HG02571 (cell line): ENCODE results near the gene OR1J1.

Experiments used
- ATAC-seq: cut with Tn5 transposase; IDR thresholded peaks from one replicate; pipeline ENCODE4 v1.9.1; 2021; ENCODE audit warnings: mild to moderate bottlenecking, moderate library complexity; ENCODE audit not compliant: unreplicated experiment

The OR1J1 gene, protein sequence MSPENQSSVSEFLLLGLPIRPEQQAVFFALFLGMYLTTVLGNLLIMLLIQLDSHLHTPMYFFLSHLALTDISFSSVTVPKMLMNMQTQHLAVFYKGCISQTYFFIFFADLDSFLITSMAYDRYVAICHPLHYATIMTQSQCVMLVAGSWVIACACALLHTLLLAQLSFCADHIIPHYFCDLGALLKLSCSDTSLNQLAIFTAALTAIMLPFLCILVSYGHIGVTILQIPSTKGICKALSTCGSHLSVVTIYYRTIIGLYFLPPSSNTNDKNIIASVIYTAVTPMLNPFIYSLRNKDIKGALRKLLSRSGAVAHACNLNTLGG

DNA sequence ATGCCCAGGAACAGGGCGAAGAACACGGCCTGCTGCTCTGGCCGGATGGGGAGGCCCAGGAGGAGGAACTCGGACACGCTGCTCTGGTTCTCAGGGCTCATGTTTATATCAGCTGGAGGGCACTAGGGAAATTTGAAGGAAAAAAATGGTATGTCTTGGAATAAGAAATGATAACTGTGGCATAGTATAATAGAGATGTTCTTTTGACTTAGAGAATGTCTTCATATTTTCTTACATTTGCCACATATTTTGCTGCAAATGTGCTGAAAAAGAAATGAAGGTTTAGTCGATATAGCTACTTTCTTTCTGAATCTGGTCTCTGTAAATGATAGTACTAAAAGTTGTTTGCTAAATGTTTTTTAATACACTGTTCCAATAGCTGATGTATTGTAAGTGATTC, at the start of gene OR1J1:
TSS of gene OR1J1 (minus strand) at position 101 of the 400 bp plus-strand sequence. CDS start at position 101, 0 bp downstream.
- ATAC-seq, result no peak

DNA sequence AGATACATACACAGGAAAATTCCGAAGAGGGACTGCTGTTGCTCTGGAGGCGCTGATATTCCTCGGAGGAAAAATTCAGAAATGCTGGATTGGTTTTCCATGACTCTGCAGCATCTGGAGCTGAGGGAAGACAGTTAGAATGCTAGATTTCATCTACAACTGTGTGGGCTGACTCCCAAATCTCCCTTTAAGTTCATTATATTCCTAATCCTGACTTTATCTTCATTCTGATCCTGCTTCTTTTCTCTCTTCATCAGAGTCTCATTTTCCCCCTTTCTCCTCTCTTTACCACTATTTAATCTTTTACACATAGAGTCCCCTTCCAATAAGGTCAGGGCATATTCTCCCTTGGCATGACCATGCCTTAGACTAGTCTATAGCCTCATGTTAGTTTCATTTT, 49.5 kb upstream of the OR1J1 start, which contains the start of gene OR1N1:
TSS of gene OR1N1 (minus strand) at position 101 of the 400 bp plus-strand sequence. CDS start at position 101, 0 bp downstream.
- no peak for ATAC-seq

DNA sequence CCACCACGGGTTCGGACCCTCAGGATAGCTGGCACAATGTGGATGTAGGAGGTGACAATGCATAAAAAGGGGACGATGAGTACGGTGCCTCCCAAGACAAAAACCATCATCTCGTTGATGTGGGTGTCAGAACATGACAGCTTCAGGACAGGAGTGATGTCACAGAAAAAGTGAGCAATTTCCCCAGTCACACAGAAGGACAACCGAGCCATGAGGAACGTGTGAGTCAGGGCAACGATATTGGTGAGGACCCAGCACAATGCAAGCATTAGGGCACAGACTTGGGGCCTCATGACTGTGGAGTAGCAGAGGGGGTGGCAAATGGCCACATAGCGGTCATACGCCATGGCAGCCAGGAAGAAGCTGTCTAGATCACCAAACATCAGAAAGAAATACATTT, 48.9 kb upstream of the OR1J1 start:
- ATAC-seq, result no peak

DNA sequence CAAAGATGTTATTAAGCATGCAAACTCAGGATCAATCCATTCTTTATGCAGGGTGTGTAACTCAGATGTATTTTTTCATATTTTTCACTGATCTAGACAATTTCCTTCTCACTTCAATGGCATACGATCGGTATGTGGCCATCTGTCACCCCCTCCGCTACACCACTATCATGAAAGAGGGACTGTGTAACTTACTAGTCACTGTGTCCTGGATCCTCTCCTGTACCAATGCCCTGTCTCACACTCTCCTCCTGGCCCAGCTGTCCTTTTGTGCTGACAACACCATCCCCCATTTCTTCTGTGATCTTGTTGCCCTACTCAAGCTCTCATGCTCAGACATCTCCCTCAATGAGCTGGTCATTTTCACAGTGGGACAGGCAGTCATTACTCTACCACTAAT, 41.6 kb upstream of the OR1J1 start:
- no peak for ATAC-seq

DNA sequence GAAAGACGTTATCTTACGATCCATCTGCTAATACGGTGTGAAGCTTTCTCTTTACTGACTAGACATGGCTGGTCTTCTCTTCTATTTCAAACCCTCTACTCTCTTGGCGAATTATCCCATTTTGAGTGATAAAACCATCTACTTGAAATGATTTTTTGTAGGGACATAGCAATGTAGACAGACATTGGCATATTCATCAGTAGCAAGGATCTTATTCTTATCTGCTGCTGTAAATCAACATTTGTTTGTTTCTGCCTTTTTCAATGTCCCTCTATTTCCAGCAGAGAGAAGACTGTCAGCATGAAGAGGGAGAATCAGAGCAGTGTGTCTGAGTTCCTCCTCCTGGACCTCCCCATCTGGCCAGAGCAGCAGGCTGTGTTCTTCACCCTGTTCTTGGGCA, 41.1 kb upstream of the OR1J1 start, which contains the start of gene OR1J4:
TSS of gene OR1J4 (plus strand) at position 301 of the 400 bp plus-strand sequence. CDS start at position 301, 0 bp downstream.
- ATAC-seq, result no peak

DNA sequence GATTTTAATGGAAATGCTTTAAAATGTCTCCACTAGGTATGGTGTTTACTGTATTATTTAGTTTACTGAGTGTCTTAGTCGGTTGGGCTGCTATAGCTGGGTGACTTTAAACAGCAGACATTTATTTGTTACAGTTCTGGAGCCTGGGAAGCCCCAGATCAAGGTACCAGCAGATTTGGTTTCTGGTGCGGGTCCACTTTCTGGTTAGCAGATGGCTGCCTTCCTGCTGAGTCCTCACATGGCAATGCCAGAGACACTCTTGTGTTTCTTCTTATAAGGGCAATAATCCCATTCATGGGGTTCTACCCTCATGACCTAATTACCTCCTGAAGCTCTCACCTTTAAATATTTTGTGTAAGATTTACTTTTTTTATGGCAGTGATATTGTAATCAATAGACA, 40.5 kb upstream of the OR1J1 start:
- ATAC-seq, result no peak

DNA sequence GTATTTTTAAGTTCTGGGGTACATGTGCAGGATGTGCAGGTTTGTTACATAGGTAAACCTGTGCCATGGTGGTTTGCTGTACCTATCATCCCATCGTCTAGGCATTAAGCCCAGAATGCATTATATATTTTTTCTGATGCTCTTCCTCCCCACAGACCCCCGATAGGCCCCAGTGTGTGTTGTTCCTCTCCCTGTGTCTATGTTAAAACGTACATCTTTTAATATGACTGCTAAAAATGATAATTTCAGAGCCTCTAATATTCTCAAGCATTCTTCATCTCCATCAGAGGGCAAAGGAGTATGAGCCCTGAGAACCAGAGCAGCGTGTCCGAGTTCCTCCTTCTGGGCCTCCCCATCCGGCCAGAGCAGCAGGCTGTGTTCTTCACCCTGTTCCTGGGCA, 32.8 kb upstream of the OR1J1 start, which contains the start of gene OR1J2:
TSS of gene OR1J2 (plus strand) at position 301 of the 400 bp plus-strand sequence. CDS start at position 301, 0 bp downstream.
- ATAC-seq, result no peak

DNA sequence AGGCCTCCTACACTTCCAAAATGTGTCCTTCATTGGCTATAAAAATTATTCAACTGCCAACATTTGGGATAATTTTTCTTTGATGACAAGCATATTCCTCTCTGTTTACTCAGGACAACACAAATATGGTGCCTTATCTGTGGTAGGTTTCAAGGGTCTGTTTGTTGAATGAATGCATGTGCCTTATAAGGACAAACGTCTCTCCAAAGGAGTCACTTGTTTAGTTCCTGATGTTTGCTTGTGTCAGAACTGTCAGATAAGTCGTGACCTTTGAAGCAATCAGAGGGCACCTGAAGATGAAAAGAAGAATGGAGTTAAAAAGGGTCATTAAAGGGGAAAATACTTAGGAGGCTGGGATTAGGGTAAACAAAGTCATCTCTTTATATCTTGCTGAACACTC, 29.2 kb upstream of the OR1J1 start:
- no peak for ATAC-seq

DNA sequence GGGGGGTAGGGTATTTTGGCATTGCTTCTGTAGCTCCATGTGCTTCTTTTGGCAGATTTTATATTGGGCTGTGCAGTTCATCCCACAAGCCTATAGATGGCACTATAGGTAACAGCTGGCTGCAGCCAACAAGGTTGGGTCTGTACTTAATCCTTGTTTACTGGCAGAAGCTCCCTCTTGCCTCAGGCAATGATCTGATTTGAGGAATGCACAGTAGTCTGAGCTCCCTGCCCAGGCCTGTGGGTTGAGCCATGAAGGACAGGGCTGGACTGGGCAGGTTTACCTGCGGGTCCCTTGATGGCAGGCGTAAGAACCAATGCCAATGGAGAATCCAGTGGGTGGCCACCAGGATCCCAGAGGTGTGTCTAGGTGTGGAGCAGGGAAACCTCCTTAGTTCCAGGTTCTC, 21.2 kb upstream of the OR1J1 start:
- ATAC-seq, result no peak

DNA sequence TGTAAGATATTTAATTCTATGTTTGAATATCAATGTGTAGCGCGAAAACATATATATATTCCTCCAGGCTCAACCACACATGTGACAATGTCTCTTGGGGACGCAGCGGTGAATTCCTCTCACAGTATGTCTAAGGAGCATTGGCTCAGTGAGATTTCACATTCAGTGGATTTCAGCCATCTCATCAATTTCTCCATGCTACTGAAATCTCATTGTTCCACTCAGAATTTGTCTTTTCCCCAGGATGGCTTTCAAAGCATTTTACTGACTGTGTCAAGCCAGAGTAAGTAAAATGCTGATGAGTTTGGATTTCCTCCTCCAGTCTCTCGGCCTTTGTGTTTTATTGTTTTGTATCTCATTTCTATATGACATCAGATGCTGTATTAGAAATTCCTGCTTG, 1.3 kb upstream of the OR1J1 start:
- ATAC-seq, result no peak

DNA sequence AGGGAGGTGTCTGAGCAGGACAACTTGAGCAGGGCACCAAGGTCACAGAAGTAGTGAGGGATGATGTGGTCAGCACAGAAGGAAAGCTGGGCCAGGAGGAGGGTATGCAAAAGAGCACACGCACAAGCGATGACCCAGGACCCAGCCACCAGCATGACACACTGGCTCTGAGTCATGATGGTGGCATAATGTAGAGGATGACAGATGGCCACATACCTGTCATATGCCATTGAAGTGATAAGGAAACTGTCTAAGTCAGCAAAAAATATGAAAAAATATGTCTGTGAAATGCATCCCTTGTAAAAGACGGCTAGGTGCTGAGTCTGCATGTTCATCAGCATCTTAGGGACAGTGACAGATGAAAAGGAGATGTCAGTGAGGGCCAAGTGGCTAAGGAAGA, 380 bp downstream of the OR1J1 start:
- ATAC-seq, result no peak

DNA sequence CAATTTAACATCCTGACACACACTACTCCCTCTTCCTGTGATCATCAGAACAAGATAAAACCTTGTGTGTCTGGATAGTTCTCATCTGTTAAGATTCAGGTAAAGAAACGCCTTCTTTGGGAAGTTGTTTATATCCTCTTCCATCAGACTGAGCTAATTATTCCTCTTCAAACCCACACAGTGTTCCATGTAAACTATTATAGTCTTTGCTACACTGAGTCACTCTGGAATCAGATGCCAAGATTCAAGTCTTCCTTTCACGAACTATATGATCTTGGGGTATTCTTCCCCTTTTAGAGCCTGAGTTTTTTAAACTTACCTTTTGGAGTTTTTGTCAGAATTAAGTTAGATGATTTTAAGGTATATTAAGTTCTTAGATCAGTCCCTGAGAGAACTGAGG, 2.0 kb downstream of the OR1J1 start:
- no peak for ATAC-seq

DNA sequence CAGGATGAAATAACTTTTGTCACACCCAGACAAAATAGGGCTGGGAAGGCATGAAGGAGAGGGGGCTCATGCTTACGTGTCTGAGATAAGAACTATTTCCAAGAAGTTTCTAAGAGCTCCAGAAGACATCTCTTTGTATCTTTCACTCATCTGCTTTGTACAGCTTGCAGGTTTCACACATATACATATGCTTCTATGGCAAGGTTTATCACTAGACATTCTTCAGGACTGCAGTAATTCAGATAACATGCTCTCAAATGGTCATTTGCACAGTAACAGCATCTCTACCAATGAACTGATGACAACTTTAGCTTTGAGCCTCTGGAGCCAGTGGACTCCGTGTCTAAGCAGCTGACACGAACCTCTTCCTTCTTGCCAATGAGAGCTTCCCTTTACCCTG, 3.2 kb downstream of the OR1J1 start:
- no peak for ATAC-seq

DNA sequence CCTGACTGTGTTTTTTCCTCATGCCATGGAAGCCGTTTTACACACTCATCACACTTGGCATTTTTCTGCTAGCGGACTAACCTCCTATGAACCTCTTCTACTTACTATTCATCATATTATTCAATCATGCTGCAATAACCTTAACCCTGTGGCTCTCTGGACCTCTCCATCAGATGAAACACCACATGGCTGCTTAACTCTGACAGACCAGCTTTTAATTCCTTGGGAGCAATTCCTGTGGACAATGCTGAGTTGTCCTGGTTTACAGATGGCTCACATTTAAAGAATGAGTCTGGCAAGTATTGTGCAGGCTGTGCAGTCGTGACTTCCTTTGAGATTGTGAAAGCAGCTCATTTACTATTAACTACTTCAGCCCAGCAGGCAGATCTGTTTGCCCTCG, 9.0 kb downstream of the OR1J1 start:
- no peak for ATAC-seq

DNA sequence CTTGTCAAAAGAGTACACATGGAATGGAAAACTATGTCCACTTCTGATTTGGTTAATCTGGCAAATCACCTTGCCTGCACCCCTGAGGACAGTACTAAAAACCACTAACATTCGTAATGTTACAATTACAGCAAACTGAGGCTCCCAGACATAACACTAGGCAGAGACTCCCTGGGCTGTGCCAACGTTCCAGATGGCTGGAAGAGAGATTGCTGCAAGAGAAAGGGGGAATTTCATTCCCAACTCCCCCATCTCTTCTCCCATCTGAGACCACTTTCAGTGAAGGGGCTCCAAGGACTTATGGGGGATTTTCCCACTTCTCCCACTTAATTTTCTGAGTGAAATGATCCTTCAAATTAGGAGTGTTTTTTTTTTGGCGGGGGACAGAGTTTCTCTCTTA, 11.3 kb downstream of the OR1J1 start:
- ATAC-seq, result no peak

DNA sequence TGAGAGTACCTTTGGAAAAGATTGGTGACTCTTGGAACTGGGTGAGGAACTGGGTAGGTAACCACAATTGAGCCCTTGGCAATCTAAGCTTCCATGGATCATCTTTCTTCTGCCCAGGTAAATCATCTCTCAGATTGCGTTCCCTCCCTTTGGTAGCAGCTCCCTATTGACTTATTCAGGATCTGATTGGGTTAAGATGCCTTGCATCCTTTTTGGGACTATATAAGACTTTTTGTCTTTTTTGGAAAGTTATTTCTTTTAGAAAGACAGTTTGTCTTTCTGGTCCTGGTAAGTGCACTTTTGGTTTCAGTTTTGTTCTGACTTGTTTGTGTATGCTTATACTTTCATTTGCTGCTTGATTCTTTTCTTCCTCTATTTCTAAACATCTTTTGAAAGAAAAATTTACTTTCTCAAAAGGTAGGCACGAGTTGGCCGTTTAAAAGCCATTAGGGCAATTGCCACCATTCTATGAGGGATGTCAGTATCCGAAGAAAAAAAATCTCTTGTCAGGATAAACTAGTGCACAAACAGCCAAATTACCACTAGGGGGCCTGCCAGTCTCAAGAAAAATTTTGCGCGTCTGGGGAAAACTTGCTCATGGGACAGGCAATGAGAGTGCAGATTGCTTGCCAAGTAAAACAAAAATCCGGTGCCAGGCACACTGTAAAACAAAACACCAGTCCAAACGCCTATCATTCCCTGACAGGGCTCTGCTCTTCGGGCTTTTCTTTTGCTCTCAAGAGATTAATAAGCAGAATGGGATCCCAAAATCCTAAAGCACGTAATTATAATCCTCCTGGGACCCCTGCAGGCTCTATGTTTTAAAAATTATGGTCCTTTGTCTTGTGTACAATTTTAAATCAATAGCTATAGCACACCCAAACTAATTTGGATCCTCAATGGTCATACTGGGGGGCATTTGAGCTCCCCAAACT, 12.8 kb downstream of the OR1J1 start:
- ATAC-seq, result peak; percentile 73

DNA sequence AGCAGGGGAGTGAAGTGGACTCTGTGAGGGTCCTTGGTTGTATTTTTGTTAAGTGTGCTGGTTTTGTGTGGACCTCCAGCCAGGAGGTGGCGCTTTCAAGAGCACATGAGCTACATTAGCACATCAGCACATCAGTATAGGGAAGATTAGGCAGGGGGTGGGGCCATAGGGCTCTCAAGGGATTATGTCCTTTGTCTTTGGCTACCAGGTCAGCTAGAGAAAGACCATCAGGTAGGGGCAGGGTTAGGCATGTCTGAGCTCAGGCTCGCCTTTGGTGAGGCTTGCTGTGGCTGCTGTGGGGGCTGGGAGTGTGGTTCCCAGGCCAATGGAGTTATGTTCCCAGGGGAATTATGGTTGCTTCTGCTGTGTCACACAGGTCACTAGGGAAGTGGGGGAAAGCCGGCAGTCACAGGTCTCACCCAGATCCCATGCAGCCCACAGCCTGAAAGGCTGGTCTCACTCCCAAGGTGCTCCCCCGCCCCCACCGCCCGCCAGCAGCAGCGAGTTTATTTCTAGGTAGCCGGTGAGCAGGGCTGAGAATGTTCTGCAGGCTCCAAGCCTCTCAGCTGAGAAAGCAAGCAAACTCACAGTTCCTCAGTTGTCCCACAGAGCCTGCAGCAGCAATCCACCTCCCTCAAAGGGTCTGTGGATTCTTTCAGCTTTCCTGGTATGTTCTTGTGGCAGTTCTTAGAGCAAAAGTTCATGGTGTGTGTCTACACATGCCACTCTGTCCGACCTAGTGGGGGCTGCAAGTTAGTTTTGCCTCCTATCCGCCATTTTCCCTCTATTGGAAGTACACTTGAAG, 13.7 kb downstream of the OR1J1 start:
- no peak for ATAC-seq

DNA sequence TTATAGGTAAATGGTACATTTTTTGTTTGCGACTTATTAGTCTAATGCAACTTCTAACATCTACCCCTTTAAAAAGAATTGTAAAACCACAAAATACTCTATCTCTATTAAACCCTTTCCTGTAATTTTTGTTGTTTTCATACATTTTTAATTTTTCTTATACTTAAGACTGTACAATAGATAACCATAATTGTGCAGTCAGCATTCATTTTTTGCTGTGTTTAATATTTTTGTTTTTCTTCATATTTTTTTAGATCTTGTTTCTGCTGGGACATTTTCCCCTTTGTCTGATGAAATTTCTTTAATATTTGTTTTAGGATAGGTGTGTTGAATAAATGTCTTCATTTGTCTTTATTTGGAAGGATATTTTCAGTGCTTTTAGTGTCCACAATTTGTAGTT, 19.9 kb downstream of the OR1J1 start:
- no peak for ATAC-seq

DNA sequence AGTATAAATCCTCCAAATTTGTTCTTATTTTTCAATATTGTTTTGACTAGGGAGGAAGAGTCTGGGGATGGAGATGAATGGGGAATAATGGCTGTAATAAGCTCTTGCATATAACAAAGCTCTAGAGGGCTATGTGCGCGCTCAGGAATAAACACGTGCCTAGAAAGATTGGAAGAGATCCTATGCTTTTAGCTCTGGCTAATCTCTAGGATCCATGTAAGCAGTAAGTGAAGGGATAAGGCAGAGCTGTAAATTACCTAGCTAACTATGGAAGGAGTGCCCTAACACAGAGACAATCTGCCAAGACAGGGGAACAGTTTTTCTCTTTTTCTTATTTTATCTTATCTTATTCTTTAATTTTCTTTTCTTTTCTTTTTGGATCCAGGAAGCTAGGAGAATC, 21.6 kb downstream of the OR1J1 start:
- ATAC-seq, result no peak

DNA sequence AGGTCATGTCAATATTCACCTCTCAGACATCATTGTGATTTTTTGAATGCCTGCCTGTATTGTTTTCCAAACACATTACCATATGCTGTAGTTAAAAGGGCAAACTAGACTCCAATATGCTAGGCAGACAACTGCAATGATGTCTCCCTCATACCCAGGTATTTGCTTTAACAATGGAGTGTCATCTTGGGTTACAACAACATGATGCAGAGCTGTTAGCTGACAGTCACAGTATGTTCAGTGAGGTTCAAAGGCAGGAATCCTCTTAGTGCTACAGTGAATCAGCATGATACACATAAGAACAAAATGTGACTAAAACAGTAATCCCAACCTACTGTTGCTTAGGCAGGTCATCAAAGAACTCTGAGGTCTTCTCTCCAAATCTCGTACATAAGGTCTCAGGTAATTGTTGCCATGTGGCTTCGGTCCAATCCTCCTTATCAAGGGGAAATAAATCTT, 24.0 kb downstream of the OR1J1 start:
- ATAC-seq, result no peak
